Measurements from ENCODE around the gene LRMDA. TPM values are rescaled to one million over a fixed set of nuclear protein-coding genes. Genes with fewer than 3 reads are reported as not detected.

LRMDA gene
- total RNA-seq, 1 experiment from 2014 or later, result not detected

GRCh38 chr10:76291175-76291574 is 859.8 kb downstream of the LRMDA start:
- ChIA-PET POLR2A (ENCODE audit: low non-redundant PET) (no interaction called here), CTCF (no interaction called here)
- BruUV-seq (replicated peaks), result no TSS peak
- H3K27me3 ChIP-seq (replicated peaks; ENCODE audit: insufficient read depth, low read depth, low read length, poor library complexity), result no peaks in the 10 kb centered on the region
- intact Hi-C loops (cut with micrococcal nuclease; ENCODE audit: unreplicated experiment), result no loop called here
- H3K27ac ChIP-seq (ENCODE audit: low read depth, low read length, poor library complexity, severe bottlenecking), result no peak overlapping the region
- TF ChIP-seq EZH2 (IDR thresholded peaks at IDR 0.05; ENCODE audit: borderline replicate concordance, low read depth, low read length, poor library complexity, severe bottlenecking) (no peak), CTCF (conservative IDR thresholded peaks at IDR 0.05; ENCODE audit: low read depth, low read length) (no peak)
- no peaks in the 10 kb centered on the region for H3K36me3 ChIP-seq (ENCODE audit: insufficient read depth, low read length, poor library complexity, severe bottlenecking)
- no peaks in the 10 kb centered on the region for H3K4me1 ChIP-seq (ENCODE audit: insufficient read depth, low read length, poor library complexity, severe bottlenecking)
- no peaks in the 10 kb centered on the region for H3K9me3 ChIP-seq (ENCODE audit: low read depth, low read length, poor library complexity, severe bottlenecking)
- H3K4me3 ChIP-seq (ENCODE audit: low read depth, low read length, poor library complexity, severe bottlenecking), result no peak overlapping the region
- DNase-seq (ENCODE audit: low spot score), result no peak

- BruUV-seq (replicated peaks), result no TSS peak
- POLR2A ChIA-PET (ENCODE audit: low non-redundant PET), result no interaction called here
- TF ChIP-seq EZH2 (IDR thresholded peaks at IDR 0.05; ENCODE audit: borderline replicate concordance, low read depth, low read length, poor library complexity, severe bottlenecking) (no peak), CTCF (conservative IDR thresholded peaks at IDR 0.05; ENCODE audit: low read depth, low read length) (no peak)
Measured at GRCh38 chr10:76291885-76292284, 860.5 kb downstream of the LRMDA start.

GRCh38 chr10:76296957-76297356 is 865.5 kb downstream of the LRMDA start:
- intact Hi-C loops (cut with micrococcal nuclease; ENCODE audit: unreplicated experiment), result no loop called here
- CTCF ChIA-PET, result no interaction called here
- no peak for TF ChIP-seq CTCF (conservative IDR thresholded peaks at IDR 0.05; ENCODE audit: low read depth, low read length)
- no peak for DNase-seq (ENCODE audit: low spot score)
- H3K9me3 ChIP-seq (ENCODE audit: low read depth, low read length, poor library complexity, severe bottlenecking), result no peaks in the 10 kb centered on the region
- H3K4me1 ChIP-seq (ENCODE audit: insufficient read depth, low read length, poor library complexity, severe bottlenecking), result no peaks in the 10 kb centered on the region
- POLR2A ChIA-PET (ENCODE audit: low non-redundant PET), result no interaction called here
- H3K4me3 ChIP-seq (ENCODE audit: low read depth, low read length, poor library complexity, severe bottlenecking), result no peak overlapping the region
- no TSS peak for BruUV-seq (replicated peaks)
- no peak overlapping the region for H3K27ac ChIP-seq (ENCODE audit: low read depth, low read length, poor library complexity, severe bottlenecking)
- H3K36me3 ChIP-seq (ENCODE audit: insufficient read depth, low read length, poor library complexity, severe bottlenecking), result no peaks in the 10 kb centered on the region
- H3K27me3 ChIP-seq (replicated peaks; ENCODE audit: insufficient read depth, low read depth, low read length, poor library complexity), result no peaks in the 10 kb centered on the region

More at GRCh38 chr10:76291885-76292284, 860.5 kb downstream of the LRMDA start:
- no peak overlapping the region for H3K27ac ChIP-seq (ENCODE audit: low read depth, low read length, poor library complexity, severe bottlenecking)
- no peaks in the 10 kb centered on the region for H3K36me3 ChIP-seq (ENCODE audit: insufficient read depth, low read length, poor library complexity, severe bottlenecking)
- H3K9me3 ChIP-seq (ENCODE audit: low read depth, low read length, poor library complexity, severe bottlenecking), result no peaks in the 10 kb centered on the region
- CTCF ChIA-PET, result no interaction called here
- no peaks in the 10 kb centered on the region for H3K27me3 ChIP-seq (replicated peaks; ENCODE audit: insufficient read depth, low read depth, low read length, poor library complexity)
- intact Hi-C loops (cut with micrococcal nuclease; ENCODE audit: unreplicated experiment), result no loop called here
- H3K4me3 ChIP-seq (ENCODE audit: low read depth, low read length, poor library complexity, severe bottlenecking), result no peak overlapping the region
- H3K4me1 ChIP-seq (ENCODE audit: insufficient read depth, low read length, poor library complexity, severe bottlenecking), result no peaks in the 10 kb centered on the region
- DNase-seq (ENCODE audit: low spot score), result no peak
